ENCODE results near the gene NDUFA12. TPM values are rescaled to one million over a fixed set of nuclear protein-coding genes. Genes with fewer than 3 reads are reported as not detected.

The NDUFA12 gene
- total and polyA plus RNA-seq, 9 of the 15 experiments (the other 6 are each of a cell fraction or from before 2014, with no cell fraction given), result 115 to 986 (median 283) TPM

- 53% methylated on average over 4 of the region's 4 CpGs for WGBS (ENCODE audit: insufficient coverage, low coverage, missing lambda C conversion rate)
- DNase-seq (ENCODE audit: extremely low read depth in 1 of 4, low spot score in 3 of 4) (peak in 1 of 4 experiments; percentile 19), FAIRE-seq (no peak), ATAC-seq (peak; percentile 72)
- H3K27ac ChIP-seq (ENCODE audit: extremely low read depth, low read depth, low read length), result no peak overlapping the region
- H3K9ac ChIP-seq (ENCODE audit: insufficient read depth in 1 of 2, low read depth in 2 of 2, low read length in 2 of 2), result no peak overlapping the region
- 0 out of 3 replicates have a peak, but pooled peaks cover 2% of the 10 kb centered on the region for H3K79me2 ChIP-seq (ENCODE audit: control insufficient read depth, insufficient read depth, low read length)
- BruUV-seq (replicated peaks), result no TSS peak
- no peaks in the 10 kb centered on the region for H3K9me3 ChIP-seq (replicated peaks; ENCODE audit: control insufficient read depth, insufficient read depth, low read depth, low read length)
- no peak overlapping the region for H3K4me2 ChIP-seq (ENCODE audit: insufficient read depth, low read length)
- no peaks in the 10 kb centered on the region for H4K20me1 ChIP-seq (replicated peaks; ENCODE audit: control insufficient read depth, insufficient read depth, low read length)
- TF ChIP-seq JUND (IDR thresholded peaks at IDR 0.05; ENCODE audit: borderline replicate concordance, low read depth, low read length), result no peak
- TF ChIP-seq JUND (tag; IDR thresholded peaks at IDR 0.05; ENCODE audit: borderline replicate concordance, low read depth, low read length), result peak; percentile 23; the same call in 1 of the 3 replicates
- TF ChIP-seq MAFK (IDR thresholded peaks at IDR 0.05; ENCODE audit: low read length), result peak; percentile 25; the same call in 1 of the 2 replicates
- TF ChIP-seq NFE2 (IDR thresholded peaks at IDR 0.05; ENCODE audit: low read depth), result peak; percentile 44; the same call in 1 of the 2 replicates
- TF ChIP-seq C11orf30 (IDR thresholded peaks at IDR 0.05; ENCODE audit: low read depth), result peak; percentile 72
- TF ChIP-seq ZNF224 (CRISPR knock-in tag; IDR thresholded peaks at IDR 0.05), result no peak
- no peak for TF ChIP-seq RBM39 (optimal IDR thresholded peaks at IDR 0.05; ENCODE audit: low read depth, low read length)
- TF ChIP-seq ZNF316 (IDR thresholded peaks at IDR 0.05), result peak; percentile 81
- TF ChIP-seq PHB2 (IDR thresholded peaks at IDR 0.05; ENCODE audit: low read depth), result no peak
- no peak for TF ChIP-seq ZEB2 (IDR thresholded peaks at IDR 0.05)
- peak; percentile 87 for TF ChIP-seq MAFG (tag; conservative IDR thresholded peaks at IDR 0.05)
- no peak for TF ChIP-seq CBFB (CRISPR knock-in tag; IDR thresholded peaks at IDR 0.05)
- TF ChIP-seq CBFA2T3 (IDR thresholded peaks at IDR 0.05), result 0 out of 2 replicates have a peak, but pooled peaks have one; percentile 4
- no peaks in the 10 kb centered on the region for H3K27me3 ChIP-seq (ENCODE audit: control insufficient read depth in 2 of 2, insufficient read depth in 2 of 2, low read length in 2 of 2)
- no peak overlapping the region for H3K4me3 ChIP-seq
- ChIA-PET POLR2A (no interaction called here), CTCF (ENCODE audit: low intra/inter-chr PET ratio) (no interaction called here)
- H3K9me1 ChIP-seq (ENCODE audit: control insufficient read depth, insufficient read depth, low read length), result no peaks in the 10 kb centered on the region
- in situ Hi-C loops (cut with MboI), result no loop called here
- intact Hi-C loops (cut with micrococcal nuclease), result loop anchor here (5.0 kb wide), 1 partner anchor 46 kb away; no protein-coding TSS in a partner anchor
- peaks cover 0 to 5% of the 10 kb centered on the region in 2 experiments; a peak in 2 of 5 replicates for H3K4me1 ChIP-seq (replicated peaks in 1 of 2; ENCODE audit: control insufficient read depth in 2 of 2, insufficient read depth in 2 of 2, low read length in 2 of 2)
- no peak overlapping the region for H2AFZ ChIP-seq (ENCODE audit: low read depth, low read length)
- H3K36me3 ChIP-seq (ENCODE audit: control insufficient read depth, insufficient read depth, low read length), result peaks cover 3% of the 10 kb centered on the region; the same call in 2 of the 3 replicates
Observed at GRCh38 chr12:94977766-94978468, 25.6 kb downstream of the NDUFA12 start.
